Stimulated activated CD4-positive, alpha-beta T cell treated with anti-CD3 and anti-CD28 coated beads, Interleukin-1b, Interleukin-23, amount 100 ng/mL, for 48 hours (primary cell): ENCODE results near the gene NTRK2.
"Not testable (repeated sequence)": the region's sequence is repeated elsewhere in the genome, so short reads cannot be mapped to it uniquely, and the experiment has no call there.

Experiments used
- DNase-seq: peaks from one replicate; pipeline ENCODE4 v3.0.0-alpha.2; 2020

NTRK2 gene

GRCh38 chr9:84858364-84858763 lies 188.8 kb downstream of the NTRK2 start:
- DNase-seq, result no peak

- DNase-seq, result no peak
Observed at GRCh38 chr9:84860249-84861115, 191.0 kb downstream of the NTRK2 start.

DNA sequence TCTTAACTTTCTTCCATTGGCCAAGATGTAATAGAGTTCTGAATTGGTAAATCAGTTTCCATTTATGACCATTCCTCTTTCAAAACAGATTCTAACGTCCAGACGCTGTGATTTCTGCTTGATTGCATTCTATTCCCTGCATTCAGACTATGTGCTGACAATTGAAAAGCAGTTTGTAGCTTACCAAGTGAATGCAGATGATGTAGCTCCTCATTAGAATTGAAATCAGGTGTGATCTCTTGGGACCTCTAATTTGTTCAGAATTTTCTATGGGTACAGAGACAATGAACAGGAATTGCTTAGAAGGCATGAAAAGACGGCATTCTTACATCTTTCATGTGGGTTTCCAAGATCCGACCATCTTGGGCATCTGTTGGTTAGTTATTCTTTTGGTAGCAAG lies 191.9 kb downstream of the NTRK2 start:
- no peak for DNase-seq

- no peak for DNase-seq
Observed at GRCh38 chr9:84862308-84862707, 192.8 kb downstream of the NTRK2 start.

GRCh38 chr9:84862810-84863287 lies 193.3 kb downstream of the NTRK2 start:
- DNase-seq, result no peak

DNA sequence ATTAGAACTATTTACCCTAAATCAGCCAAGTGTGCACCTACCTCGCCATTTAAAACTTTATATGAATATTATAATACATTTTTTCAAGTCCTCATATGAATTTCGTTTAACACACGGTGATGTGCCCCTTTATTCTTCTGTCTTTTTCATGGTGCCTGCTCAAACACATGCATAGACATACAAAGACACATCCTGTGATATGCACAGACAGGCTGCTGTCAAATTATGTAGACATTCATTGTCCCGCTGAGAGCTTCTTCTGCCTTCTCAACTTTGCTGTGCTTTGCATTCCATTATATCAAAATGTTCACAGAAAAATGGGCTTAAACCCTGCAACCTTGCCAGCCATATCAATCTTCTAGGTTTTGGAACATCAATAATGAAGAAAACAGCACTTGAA lies 193.8 kb downstream of the NTRK2 start:
- DNase-seq, result no peak

GRCh38 chr9:84866396-84867175 lies 197.1 kb downstream of the NTRK2 start:
- no peak for DNase-seq

DNA sequence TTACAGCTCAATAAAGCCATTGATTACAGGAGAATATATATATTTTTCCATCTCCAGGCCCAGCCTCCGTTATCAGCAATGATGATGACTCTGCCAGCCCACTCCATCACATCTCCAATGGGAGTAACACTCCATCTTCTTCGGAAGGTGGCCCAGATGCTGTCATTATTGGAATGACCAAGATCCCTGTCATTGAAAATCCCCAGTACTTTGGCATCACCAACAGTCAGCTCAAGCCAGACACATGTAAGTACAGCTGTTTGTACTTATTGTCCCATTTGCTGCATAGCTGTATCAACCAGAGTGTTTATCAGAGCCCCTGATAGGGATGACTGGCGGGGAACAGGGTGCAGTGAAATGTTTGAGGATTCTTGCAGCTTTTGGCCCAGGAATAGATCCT lies 197.7 kb downstream of the NTRK2 start:
- DNase-seq, result no peak

DNA sequence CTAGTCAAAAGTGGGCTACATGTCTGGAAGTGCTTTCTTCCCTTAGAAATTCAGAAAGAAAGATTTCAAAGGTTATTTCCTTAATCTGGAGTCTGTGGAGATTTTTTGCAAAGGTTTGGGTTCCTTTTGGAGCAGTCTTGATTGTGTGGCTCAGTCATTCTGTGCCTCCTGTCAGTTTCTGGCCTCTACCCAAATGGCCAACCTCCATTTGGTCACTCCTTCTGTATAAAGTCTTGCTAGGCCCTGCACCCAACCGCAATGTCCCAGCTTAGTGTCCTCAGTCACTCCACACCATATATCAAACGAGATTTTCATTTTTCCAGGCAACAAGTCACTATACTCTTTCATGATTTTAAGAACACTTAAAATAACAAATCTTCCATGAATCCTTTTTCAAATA lies 199.6 kb downstream of the NTRK2 start:
- no peak for DNase-seq

DNA sequence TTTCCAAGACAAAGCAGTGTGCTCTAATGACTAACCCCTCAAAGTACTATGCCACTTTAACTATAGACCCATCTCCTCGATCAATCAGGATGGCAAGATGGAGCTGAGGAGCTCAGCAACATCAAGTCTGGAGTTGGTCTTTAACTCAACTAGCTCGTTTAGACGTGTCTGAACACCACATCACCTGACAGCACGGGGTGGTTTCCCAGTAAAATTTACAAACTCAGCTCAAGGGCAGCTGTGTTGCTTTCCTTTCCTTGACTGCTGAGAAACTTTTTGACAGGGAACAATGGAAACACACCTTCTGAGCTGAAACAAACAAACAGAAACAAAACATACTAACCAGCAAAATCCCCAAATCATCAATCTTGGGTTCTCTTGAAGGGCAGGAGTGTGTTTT lies 202.5 kb downstream of the NTRK2 start:
- DNase-seq, result no peak

DNA sequence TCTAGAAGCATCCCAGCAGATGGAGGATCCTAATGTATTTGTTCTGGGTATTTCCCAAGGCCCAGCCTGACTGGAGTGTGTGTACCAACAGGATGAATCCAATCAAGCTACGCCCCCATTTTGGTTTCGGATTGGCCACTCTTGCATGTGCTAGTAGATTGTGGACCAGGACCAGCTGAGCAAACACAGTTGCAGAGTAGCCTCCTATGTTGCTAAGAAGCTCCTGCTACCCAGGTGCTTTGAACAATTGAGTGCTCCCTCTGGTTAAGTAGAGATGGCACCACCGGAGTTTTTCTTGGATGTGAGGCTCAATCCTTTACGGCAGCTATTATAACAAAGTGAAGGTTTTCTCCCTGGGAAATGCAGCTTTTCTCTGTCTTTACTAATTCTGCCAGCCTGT lies 204.5 kb downstream of the NTRK2 start:
- no peak for DNase-seq

GRCh38 chr9:84874596-84874995 lies 205.1 kb downstream of the NTRK2 start:
- DNase-seq, result no peak

GRCh38 chr9:84875193-84875592 lies 205.7 kb downstream of the NTRK2 start:
- no peak for DNase-seq

DNA sequence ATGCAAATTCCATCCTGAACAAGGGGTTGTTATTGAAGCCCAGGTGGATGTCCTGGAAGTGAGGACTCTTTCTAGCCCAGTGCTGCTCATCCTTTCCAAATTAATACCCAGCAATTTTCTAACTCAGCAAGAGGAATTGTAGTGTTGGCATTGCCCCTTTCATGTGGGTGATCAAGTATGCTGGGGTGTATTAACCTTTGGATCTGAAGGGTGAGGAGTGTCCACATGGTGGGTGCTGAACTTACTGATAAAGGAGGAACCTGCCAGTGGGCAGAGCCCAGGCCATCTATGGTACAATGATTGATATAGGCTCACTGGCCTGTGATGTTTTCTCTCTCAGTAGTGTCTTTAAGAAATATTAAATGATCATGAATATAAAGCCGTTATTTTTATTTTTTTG lies 210.1 kb downstream of the NTRK2 start:
- no peak for DNase-seq

DNA sequence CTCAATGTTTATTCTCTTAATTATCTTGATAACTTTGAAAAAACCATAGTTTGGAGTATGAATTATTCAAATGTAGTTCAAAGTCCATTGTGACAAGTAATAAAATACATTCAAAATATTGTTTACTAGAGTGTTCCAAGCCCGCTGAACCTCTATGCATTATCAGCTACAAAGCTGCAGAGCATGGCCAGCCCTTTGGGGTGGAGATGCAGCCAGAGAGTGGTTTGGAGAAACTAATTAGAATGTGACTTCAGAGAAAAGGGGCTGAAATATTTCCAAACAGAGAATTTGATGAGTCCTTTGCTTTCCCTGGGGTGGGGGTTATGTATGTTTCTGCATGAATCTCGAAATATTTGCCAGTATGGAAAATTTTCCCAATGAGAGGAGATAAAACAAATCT lies 211.3 kb downstream of the NTRK2 start:
- no peak for DNase-seq

DNA sequence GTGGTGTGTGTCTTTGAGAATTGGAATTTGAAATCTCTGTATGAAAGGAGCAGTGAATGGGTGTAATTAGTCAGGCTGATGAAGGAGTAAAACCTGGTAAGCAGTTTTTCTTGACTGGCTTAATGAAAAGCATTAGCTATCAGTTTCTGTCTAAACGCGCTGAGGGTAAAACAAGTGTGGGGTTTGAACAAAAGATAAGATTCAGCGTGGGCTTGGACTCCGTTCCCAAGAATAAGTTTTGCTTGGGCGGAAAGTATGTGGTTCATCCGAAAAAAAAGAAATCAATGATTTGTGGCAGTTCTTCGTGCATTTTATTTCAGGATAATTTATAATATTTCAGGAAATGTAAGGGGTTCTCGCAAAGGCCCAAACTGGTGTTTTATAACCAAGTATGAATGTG lies 217.3 kb downstream of the NTRK2 start:
- DNase-seq, result no peak

- DNase-seq, result no peak
Observed at GRCh38 chr9:84891924-84892323, 222.4 kb downstream of the NTRK2 start.

- no peak for DNase-seq
Observed at GRCh38 chr9:84893419-84894128, 224.0 kb downstream of the NTRK2 start.

DNA sequence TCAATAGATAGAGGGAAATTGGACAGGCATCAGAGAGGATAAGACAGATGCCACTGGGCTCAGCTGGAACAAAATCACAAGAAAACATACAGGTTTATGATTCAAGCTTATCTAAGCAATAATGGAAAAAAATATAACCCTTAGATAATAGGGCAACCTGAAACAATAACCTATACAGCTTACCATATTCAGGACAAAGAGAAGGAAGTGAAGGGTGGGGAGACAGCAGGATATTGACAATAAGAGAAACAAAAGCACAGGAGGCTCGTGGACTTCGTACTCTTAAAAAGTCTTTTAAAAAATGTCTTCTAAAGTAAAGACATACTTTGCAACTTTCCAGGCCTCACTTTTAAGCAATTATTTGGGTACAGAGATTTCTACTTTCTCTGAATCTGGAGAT lies 225.3 kb downstream of the NTRK2 start:
- DNase-seq, result no peak

DNA sequence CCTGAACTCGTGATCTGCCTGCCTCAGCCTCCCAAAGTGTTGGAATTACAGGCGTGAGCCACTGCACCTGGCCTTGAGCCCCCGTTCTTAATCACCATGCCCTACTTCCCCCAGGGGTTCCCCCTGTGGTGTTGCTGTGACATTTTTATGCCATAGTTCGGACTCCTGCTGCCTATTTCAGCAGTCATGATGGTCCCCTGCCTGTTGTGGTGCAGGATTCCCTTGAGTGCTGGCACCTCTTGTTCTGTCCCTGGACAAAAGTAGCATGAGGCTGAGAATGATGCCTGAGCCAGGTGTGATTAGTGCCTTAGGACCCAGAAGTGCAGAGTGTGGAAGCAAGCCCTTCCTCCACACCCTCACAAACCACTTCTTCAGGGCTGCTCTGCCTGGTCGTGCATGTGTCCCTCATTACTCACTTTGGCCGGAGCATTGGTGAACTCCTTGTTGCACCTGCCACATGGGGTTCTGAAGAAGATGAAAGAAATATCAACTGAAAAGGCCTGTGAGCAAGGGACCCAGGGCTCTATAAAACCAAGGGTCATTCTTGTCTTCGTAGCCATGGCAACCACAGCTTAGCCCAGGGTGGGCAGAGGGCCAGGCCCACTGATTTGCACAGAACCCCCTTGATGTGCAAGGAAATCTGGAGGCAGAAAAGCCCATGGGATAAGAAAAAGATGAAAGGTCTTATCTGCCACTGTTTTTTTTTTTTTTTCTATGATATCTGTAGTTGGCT lies 228.0 kb downstream of the NTRK2 start:
- no peak for DNase-seq

- DNase-seq, result no peak
Observed at GRCh38 chr9:84898188-84898587, 228.7 kb downstream of the NTRK2 start.

DNA sequence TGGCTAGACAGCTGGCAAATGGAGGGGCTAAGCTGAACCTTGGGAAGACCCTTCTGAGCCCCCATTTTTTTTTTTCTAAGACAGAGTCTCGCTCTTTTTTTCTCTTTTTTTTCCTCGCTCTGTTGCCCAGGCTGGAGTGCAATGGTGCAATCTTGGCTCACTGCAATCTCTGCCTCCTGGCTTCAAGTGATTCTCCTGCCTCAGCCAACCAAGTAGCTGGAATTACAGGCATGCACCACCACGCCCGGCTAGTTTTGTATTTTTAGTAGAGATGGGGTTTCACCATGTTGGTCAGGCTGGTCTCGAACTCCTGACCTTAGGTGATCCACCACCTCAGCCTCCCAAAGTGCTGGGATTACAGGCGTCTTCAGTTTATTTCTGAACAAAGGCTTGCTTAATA lies 229.1 kb downstream of the NTRK2 start:
- not testable (repeated sequence) for DNase-seq

DNA sequence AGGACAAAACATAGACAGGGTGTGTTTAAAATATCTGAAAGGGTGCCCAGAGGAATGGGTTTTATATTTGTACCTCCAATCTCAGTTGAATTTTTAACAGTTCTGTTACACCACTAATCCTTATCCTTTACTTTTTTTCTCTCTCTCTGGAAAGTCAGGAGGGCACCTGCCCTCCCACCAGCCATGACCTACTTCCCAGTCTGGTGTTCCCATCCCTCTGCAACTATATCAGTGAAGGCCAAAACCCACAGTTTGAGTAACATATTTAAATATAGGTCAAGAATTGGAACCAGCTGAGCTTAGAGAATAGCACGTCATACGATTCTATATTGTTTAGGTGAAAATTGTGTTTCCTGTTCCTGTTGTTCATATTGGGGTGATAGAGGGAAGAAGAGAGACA lies 229.8 kb downstream of the NTRK2 start:
- DNase-seq, result no peak
